Erythroblast (primary cell): ENCODE data around the gene NBPF14.
"Not testable (repeated sequence)": the region's sequence is repeated elsewhere in the genome, so short reads cannot be mapped to it uniquely, and the experiment has no call there.

Experiments
- GATA1 ChIP-seq: IDR thresholded peaks from 2 replicates; pipeline ENCODE4 v1.6.1; 2011; ENCODE audit warnings: low read depth, mild to moderate bottlenecking, control low read depth, low read length, moderate library complexity
- POLR2A ChIP-seq: IDR thresholded peaks from 2 replicates; pipeline ENCODE4 v1.6.1; 2011; ENCODE audit warnings: mild to moderate bottlenecking, low read length

GRCh38 chr1:148605266-148605665 is 9.5 kb upstream of the NBPF14 start:
- TF ChIP-seq POLR2A, GATA1: not testable (repeated sequence)
